ENCODE measurements around the gene GALNS.

DNA sequence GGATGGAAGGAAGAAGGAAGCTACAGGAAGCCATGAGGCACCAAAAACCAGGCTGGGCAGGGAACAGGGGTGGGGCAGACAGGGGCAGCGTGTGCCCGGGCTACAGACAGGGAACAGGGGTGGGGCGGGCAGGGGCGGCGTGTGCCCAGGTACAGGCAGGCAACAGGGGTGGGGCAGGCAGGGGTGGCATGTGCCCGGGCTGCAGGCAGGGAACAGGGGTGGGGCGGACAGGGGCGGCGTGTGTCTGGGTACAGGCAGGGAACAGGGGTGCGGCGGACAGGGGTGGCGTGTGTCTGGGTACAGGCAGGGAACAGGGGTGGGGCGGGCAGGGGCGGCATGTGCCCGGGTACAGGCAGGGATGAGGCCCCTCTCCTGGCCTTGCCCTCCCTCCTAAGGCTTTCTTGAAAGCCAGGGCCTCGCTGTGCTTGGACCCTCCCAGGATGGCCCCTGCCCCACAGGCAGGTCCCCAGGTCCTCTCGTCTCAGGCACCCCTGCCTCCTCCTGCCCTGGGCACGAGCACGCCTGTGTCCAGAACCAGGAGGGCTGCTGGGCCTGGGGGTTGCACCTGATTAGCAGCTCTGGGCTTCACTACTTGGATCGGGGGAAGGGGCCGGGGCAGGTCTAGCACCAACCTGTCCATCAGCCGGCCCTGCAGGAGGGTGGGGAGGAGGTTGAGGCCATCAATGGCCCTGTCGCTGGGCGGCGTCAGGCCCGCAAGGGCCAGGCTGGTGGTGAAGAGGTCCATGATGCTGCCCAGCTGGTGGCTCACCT is 30.5 kb downstream of the GALNS start:
- TF ChIP-seq POLR2A (IDR thresholded peaks at IDR 0.05; ENCODE audit: low read length) = no peak
- no peak for TF ChIP-seq GATA1 (IDR thresholded peaks at IDR 0.05; ENCODE audit: low read depth, low read length)
